Esophagus (tissue), 2 donors: ENCODE measurements around the gene ANLN. TPM values are rescaled to one million over a fixed set of nuclear protein-coding genes. Genes with fewer than 3 reads are reported as not detected.
"Not testable (repeated sequence)": the region's sequence is repeated elsewhere in the genome, so short reads cannot be mapped to it uniquely, and the experiment has no call there.

Source experiments
- H3K27ac ChIP-seq, 2 donors: one replicate each; pipeline ENCODE4 v1.5.1; 2013; ENCODE audit warnings: low read depth in 2 of 2, mild to moderate bottlenecking in 2 of 2, inconsistent platforms in 1 of 2, low read length in 1 of 2, moderate library complexity in 1 of 2
- H3K27me3 ChIP-seq, 2 donors: one replicate each; pipeline ENCODE4 v1.6.1; 2013; ENCODE audit warnings: low read length in 2 of 2, control low read depth in 1 of 2, mild to moderate bottlenecking in 1 of 2; ENCODE audit not compliant: insufficient read depth in 2 of 2, control insufficient read depth in 1 of 2
- H3K36me3 ChIP-seq, 2 donors: one replicate each; pipeline ENCODE4 v1.6.1; 2013; ENCODE audit warnings: low read length in 1 of 2; ENCODE audit not compliant: control insufficient read depth in 2 of 2, insufficient read depth in 2 of 2
- H3K4me1 ChIP-seq, 2 donors: one replicate each; pipeline ENCODE4 v1.6.1; 2013; ENCODE audit warnings: low read length in 1 of 2; ENCODE audit not compliant: control insufficient read depth in 2 of 2, insufficient read depth in 2 of 2
- H3K4me3 ChIP-seq, 2 donors: one replicate each; pipeline ENCODE4 v1.5.1; 2013; ENCODE audit warnings: low read length in 2 of 2, mild to moderate bottlenecking in 2 of 2, low read depth in 1 of 2, moderate library complexity in 1 of 2
- H3K9me3 ChIP-seq, 2 donors: one replicate each; pipeline ENCODE4 v1.6.1; 2013; ENCODE audit warnings: mild to moderate bottlenecking in 2 of 2, low read depth in 1 of 2, low read length in 1 of 2, moderate library complexity in 1 of 2; ENCODE audit not compliant: control insufficient read depth in 2 of 2, insufficient read depth in 1 of 2
- WGBS, 2 donors: extraction: QIAGEN DNeasy Blood & Tissue Kit; methylation state at CpG; one replicate each; pipeline ENCODE4 v1.1.7; 2013; 5-methylcytosine and 5-hydroxymethylcytosine counted together
- polyA plus RNA-seq, 2 donors: library from polyadenylated mRNA; stranded (reverse); fragments of 200-250 nt; gene quantifications; one replicate each; pipeline ENCODE4 v1.2.3, GENCODE V29; 2013
- donor health status: healthy with polysubstance abuse.
- donor health status: Bipolar disorder and iron deficiency.

The ANLN gene
- polyA plus RNA-seq, 2 donors, result 11.2 to 16.0 TPM

GRCh38 chr7:36370046-36370445, 19.6 kb upstream of the ANLN start:
- H3K36me3 ChIP-seq, result no peaks in the 10 kb centered on the region
- H3K9me3 ChIP-seq, result no peaks in the 10 kb centered on the region
- 87 to 88% methylated on average over 2 of the region's 2 CpGs for WGBS, 2 donors
- no peak overlapping the region for H3K27ac ChIP-seq
- no peaks in the 10 kb centered on the region for H3K27me3 ChIP-seq
- peaks cover 0 to 2% of the 10 kb centered on the region in 2 donors for H3K4me1 ChIP-seq
- H3K4me3 ChIP-seq, result no peak overlapping the region

- Histone ChIP-seq H3K9me3 (no peaks in the 10 kb centered on the region), H3K4me3 (no peak overlapping the region), H3K27ac (no peak overlapping the region), H3K27me3 (no peaks in the 10 kb centered on the region), H3K36me3 (no peaks in the 10 kb centered on the region), H3K4me1 (peaks cover 0 to 2% of the 10 kb centered on the region in 2 donors)
- 42 to 50% methylated on average over 4 of the region's 4 CpGs for WGBS, 2 donors
Observed at GRCh38 chr7:36372156-36372555, 17.5 kb upstream of the ANLN start.

- H3K4me3 ChIP-seq, H3K9me3 ChIP-seq, H3K27me3 ChIP-seq, H3K27ac ChIP-seq, H3K36me3 ChIP-seq, H3K4me1 ChIP-seq: not testable (repeated sequence)
- WGBS, 2 donors, result 70 to 71% methylated on average over 7 of the region's 7 CpGs
Observed at GRCh38 chr7:36378555-36378954, 11.1 kb upstream of the ANLN start.

- no peaks in the 10 kb centered on the region for H3K4me1 ChIP-seq
- no peak overlapping the region for H3K27ac ChIP-seq
- 64 to 76% methylated on average over 2 of the region's 2 CpGs for WGBS, 2 donors
- H3K4me3 ChIP-seq, result no peak overlapping the region
- no peaks in the 10 kb centered on the region for H3K36me3 ChIP-seq
- no peaks in the 10 kb centered on the region for H3K27me3 ChIP-seq
- no peaks in the 10 kb centered on the region for H3K9me3 ChIP-seq
Observed at GRCh38 chr7:36379831-36380504, 9.7 kb upstream of the ANLN start.

- Histone ChIP-seq H3K9me3 (no peaks in the 10 kb centered on the region), H3K4me3 (no peak overlapping the region), H3K4me1 (no peaks in the 10 kb centered on the region), H3K27ac (no peak overlapping the region), H3K36me3 (no peaks in the 10 kb centered on the region), H3K27me3 (no peaks in the 10 kb centered on the region)
- 93 to 96% methylated on average over 2 of the region's 2 CpGs for WGBS, 2 donors
Observed at GRCh38 chr7:36381056-36381455, 8.6 kb upstream of the ANLN start.

GRCh38 chr7:36383284-36383683, 6.4 kb upstream of the ANLN start:
- not testable (repeated sequence) for H3K4me3 ChIP-seq, H3K9me3 ChIP-seq
- WGBS, 2 donors, result 87 to 95% methylated on average over 2 to 3 of the region's 3 CpGs

GRCh38 chr7:36385646-36386045, 4.0 kb upstream of the ANLN start:
- H3K9me3 ChIP-seq, H3K36me3 ChIP-seq, H3K4me3 ChIP-seq, H3K27ac ChIP-seq, H3K27me3 ChIP-seq, H3K4me1 ChIP-seq: not testable (repeated sequence)
- 95 to 96% methylated on average over 3 of the region's 3 CpGs for WGBS, 2 donors

More at GRCh38 chr7:36383284-36383683, 6.4 kb upstream of the ANLN start:
- H3K36me3 ChIP-seq, H3K4me1 ChIP-seq, H3K27ac ChIP-seq, H3K27me3 ChIP-seq: not testable (repeated sequence)

GRCh38 chr7:36387435-36388231, 2.0 kb upstream of the ANLN start:
- Histone ChIP-seq H3K4me1 (peaks cover 0 to 2% of the 10 kb centered on the region in 2 donors), H3K36me3 (no peaks in the 10 kb centered on the region), H3K27ac (peak overlapping the region; percentile 60 to 73), H3K4me3 (no peak overlapping the region), H3K9me3 (no peaks in the 10 kb centered on the region), H3K27me3 (no peaks in the 10 kb centered on the region)
- 37 to 51% methylated on average over 7 of the region's 7 CpGs for WGBS, 2 donors

GRCh38 chr7:36388423-36388822, 1.2 kb upstream of the ANLN start:
- peak overlapping the region; percentile 75 to 92 for H3K27ac ChIP-seq
- WGBS, 2 donors, result 27 to 35% methylated on average over 4 of the region's 4 CpGs
- H3K4me1 ChIP-seq, result peaks cover 0 to 2% of the 10 kb centered on the region in 2 donors
- no peaks in the 10 kb centered on the region for H3K36me3 ChIP-seq
- no peaks in the 10 kb centered on the region for H3K27me3 ChIP-seq
- H3K9me3 ChIP-seq, result no peaks in the 10 kb centered on the region
- H3K4me3 ChIP-seq, result no peak overlapping the region
